Hematopoietic multipotent progenitor cell (in vitro differentiated cells): ENCODE measurements around the gene PPFIA1. TPM values are rescaled to one million over a fixed set of nuclear protein-coding genes. Genes with fewer than 3 reads are reported as not detected.
"Not testable (repeated sequence)": the region's sequence is repeated elsewhere in the genome, so short reads cannot be mapped to it uniquely, and the experiment has no call there.

Source experiments
- DNase-seq, 3 donors: peaks; one replicate each; pipeline ENCODE4 v3.0.0-alpha.2; 2011 to 2015; ENCODE audit warnings: low read depth in 2 of 3, low spot score in 2 of 3
- total RNA-seq: library from RNA; depleted of rRNA; stranded (reverse); fragments of >200 nt; gene quantifications from one replicate; pipeline ENCODE4 v1.2.3, GENCODE V29; 2012

The PPFIA1 gene
- total RNA-seq, 1 donor: 30.4 TPM

GRCh38 chr11:70292863-70293262 is 22.4 kb downstream of the PPFIA1 start:
- DNase-seq: no peak

DNA sequence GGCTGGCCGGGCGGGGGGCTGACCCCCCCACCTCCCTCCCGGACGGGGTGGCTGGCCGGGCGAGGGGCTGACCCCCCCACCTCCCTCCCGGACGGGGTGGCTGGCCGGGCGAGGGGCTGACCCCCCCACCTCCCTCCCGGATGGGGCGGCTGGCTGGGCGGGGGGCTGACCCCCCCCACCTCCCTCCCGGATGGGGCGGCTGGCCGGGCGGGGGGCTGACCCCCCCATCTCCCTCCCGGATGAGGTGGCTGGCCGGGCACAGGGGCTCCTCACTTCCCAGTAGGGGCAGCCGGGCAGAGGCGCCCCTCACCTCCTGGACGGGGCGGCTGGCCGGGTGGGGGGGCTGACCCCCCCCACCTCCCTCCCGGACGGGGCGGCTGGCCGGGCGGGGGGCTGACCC is 24.7 kb downstream of the PPFIA1 start:
- DNase-seq: not testable (repeated sequence)

DNA sequence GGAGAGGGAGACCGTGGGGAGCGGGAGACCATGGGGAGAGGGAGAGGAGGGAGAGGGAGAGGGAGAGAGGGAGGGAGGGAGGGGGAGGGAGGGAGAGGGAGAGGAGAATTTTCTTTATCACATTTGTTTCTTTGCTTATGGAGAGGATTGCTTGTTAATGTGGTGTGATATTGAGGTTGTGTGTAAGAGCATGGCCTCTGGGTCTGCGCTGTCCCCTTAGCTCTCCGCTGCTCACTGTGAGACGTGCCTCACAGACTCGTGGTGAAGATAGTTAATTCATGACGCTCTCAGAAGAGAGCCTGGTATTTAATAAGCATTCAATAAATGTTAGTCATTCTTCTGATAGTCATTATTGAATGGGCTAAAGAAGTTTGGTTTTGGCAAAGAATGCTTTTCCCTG is 26.2 kb downstream of the PPFIA1 start:
- DNase-seq: no peak

DNA sequence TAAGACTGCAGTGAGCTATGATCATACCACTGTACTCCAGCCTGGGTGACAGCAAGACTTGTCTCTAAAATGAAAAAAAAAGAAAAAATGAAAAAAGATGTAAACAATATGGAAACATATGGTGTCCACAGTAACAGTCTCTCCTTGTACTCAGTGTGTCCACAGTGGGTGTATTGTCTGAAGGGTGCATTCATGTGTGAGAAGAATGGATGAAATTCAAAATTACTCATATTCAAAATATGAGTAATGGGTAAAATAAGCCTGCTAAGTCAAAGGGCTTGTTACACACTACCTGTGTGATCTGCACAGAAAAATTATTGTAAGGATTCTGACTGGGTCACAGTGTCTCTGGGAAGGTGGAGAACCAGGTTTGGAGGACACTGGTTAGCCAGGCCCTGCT is 26.9 kb downstream of the PPFIA1 start:
- DNase-seq: no peak

DNA sequence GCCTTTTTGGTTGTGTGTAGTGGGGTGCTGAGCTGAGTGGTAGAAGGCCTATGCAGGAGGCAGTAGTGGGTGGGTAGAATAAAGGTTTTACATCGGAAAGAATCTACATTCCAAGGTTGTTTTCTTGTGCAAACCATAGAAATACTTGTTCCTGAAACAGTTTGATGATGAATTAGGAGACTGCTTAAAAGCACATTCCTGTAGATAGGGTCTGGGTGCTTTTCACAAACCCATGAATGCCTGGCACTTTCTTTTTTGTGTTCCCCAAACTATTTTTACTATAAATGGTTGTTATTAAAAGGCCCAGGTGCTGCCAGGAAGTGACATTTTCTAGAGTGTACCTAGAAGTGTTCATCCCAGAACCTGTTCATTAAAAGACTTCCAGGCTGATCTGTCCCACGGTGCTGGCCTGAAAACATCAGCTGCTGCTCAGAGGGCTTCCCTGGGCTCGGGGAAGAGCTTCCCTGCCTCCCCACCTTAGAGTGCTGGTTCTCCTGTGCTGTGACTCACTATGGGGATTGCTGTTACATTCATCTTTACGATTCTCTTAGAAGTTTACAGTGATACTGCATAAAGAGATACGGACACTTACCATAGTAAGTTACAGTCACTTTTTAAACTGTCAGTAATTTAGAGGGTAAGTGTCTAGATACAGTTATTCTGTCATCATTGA is 27.9 kb downstream of the PPFIA1 start:
- no peak for DNase-seq

GRCh38 chr11:70299636-70300035 is 29.1 kb downstream of the PPFIA1 start:
- no peak for DNase-seq

- DNase-seq: no peak
Measured at GRCh38 chr11:70301191-70301590, 30.7 kb downstream of the PPFIA1 start.

- DNase-seq: no peak
Measured at GRCh38 chr11:70301721-70302418, 31.4 kb downstream of the PPFIA1 start.

DNA sequence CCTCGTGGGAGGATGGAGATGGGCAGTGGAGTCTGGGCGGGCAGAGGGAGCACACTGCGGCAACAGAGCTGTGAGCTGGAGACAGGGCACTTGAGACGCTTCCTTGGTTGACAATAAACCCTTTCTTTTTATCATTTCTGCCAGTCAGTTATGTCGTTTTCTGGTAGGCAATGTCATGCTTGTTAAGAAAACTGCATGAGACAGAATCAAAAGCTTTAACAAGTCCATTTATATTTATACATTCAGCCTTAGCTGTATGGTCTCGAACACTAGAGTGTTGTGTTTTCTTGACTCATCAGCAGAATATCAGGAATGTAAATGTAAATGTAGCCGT is 31.9 kb downstream of the PPFIA1 start:
- no peak for DNase-seq

- DNase-seq: no peak
Measured at GRCh38 chr11:70303070-70303469, 32.6 kb downstream of the PPFIA1 start.

- no peak for DNase-seq
Measured at GRCh38 chr11:70304208-70304603, 33.7 kb downstream of the PPFIA1 start.

- no peak for DNase-seq
Measured at GRCh38 chr11:70305501-70305900, 35.0 kb downstream of the PPFIA1 start.

- peak in 1 of 3 donors; percentile 43 for DNase-seq
Measured at GRCh38 chr11:70306586-70307033, 36.1 kb downstream of the PPFIA1 start.

GRCh38 chr11:70307176-70307575 is 36.7 kb downstream of the PPFIA1 start:
- DNase-seq: no peak

DNA sequence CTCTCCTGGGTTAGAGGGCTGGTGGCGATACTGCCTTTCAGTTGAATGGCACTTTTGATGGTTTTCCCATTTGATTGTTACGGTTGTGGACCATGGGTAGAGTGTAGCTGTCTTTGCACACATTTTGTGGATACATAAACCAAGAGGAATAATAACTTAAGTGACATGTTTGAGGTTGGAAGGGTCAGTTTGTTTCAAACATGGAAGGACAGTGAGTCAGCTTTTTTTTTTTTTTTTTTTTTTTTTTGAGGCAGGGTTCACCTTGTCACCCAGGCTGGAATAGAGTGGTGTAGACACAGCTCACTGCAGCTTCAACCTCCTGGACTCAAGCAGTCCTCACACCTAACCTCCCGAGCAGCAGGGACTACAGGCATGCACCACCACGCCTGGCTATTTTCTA is 41.1 kb downstream of the PPFIA1 start:
- no peak for DNase-seq

GRCh38 chr11:70312401-70313357 is 42.2 kb downstream of the PPFIA1 start:
- no peak for DNase-seq

- DNase-seq: no peak
Measured at GRCh38 chr11:70313945-70314344, 43.5 kb downstream of the PPFIA1 start.

DNA sequence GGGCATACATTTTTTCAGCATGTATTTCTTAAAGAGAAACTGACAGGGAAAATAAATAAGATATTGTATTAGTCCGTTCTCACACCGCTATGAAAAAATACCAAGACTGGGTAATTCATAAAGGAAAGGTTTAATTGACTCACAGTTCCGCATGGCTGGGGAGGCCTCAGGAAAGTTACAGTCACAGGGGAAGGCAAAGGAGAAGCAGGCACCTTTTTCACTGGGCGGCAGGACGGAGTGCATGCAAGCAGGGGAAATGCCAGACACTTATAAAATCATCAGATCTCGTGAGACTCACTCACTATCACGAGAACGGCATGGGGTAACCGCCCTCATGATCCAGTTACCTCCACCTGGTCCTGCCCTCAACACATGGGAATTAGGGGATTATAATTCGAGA is 44.2 kb downstream of the PPFIA1 start:
- DNase-seq: peak in 1 of 3 donors; percentile 56

- DNase-seq: peak in 2 of 3 donors; percentile 50 to 56
Measured at GRCh38 chr11:70315716-70316115, 45.2 kb downstream of the PPFIA1 start.

- DNase-seq: no peak
Measured at GRCh38 chr11:70317581-70318305, 47.3 kb downstream of the PPFIA1 start.
